Body of pancreas (tissue), 4 donors: ENCODE data around the gene TENM4.

Experiments used
- POLR2A ChIP-seq, 3 donors: fragments of 450-650 bp; IDR thresholded peaks; one replicate each; pipeline ENCODE4 v1.6.1; 2016; ENCODE audit warnings: antibody characterized with exemption in 3 of 3, mild to moderate bottlenecking in 2 of 3
- TF ChIP-seq, protein P1 (sequence below), 7 experiments: fragments of 450-650 bp in 4 of 7; fragments of 200-600 bp in 3 of 7; sonication (generic) in 3 of 7; IDR thresholded peaks; one replicate each; pipeline ENCODE4 v1.5.1; 2016 to 2019; ENCODE audit warnings: antibody characterized with exemption in 7 of 7

DNA sequence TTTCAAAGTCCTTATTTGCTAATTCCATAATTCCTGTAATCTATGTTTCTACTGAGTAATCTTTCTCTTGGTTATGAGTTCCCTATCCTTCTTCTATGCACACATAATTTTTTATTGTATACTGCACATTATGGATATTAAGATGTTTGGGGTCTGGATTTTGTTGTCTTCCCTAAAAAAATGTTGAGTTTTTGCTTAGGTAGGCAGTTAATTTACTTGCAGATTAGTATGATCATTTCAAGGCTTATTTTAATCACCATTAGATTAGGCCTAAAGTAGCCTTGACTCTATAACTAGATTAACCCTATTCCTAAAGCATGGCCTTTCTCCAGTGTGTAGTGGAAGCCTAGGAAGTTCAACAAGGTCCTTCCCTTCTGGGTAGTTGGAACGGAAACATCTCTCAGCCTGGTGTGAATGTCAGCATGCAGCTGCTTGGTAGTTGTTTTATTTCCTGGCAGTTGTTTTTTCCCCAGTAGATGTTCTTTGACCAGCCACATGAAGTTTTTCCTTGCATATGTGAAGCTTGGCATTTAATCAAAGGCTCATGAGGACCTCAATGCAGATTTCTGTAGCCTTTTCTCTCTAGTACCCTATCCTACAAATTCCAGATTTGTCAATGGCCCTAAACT lies 446.9 kb downstream of the TENM4 start:
- TF ChIP-seq POLR2A (IDR thresholded peaks at IDR 0.05): no peak
- TF ChIP-seq, protein P1, sequence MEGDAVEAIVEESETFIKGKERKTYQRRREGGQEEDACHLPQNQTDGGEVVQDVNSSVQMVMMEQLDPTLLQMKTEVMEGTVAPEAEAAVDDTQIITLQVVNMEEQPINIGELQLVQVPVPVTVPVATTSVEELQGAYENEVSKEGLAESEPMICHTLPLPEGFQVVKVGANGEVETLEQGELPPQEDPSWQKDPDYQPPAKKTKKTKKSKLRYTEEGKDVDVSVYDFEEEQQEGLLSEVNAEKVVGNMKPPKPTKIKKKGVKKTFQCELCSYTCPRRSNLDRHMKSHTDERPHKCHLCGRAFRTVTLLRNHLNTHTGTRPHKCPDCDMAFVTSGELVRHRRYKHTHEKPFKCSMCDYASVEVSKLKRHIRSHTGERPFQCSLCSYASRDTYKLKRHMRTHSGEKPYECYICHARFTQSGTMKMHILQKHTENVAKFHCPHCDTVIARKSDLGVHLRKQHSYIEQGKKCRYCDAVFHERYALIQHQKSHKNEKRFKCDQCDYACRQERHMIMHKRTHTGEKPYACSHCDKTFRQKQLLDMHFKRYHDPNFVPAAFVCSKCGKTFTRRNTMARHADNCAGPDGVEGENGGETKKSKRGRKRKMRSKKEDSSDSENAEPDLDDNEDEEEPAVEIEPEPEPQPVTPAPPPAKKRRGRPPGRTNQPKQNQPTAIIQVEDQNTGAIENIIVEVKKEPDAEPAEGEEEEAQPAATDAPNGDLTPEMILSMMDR (IDR thresholded peaks at IDR 0.05): no peak
